ENCODE results near the gene LASP1. TPM values are rescaled to one million over a fixed set of nuclear protein-coding genes. Genes with fewer than 3 reads are reported as not detected.

Gene LASP1, protein sequence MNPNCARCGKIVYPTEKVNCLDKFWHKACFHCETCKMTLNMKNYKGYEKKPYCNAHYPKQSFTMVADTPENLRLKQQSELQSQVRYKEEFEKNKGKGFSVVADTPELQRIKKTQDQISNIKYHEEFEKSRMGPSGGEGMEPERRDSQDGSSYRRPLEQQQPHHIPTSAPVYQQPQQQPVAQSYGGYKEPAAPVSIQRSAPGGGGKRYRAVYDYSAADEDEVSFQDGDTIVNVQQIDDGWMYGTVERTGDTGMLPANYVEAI
- total RNA-seq (100 to 1,000 TPM in 2 of 7 donors, 10 to 100 TPM in 5; 40.9 to 125 (median 95.0) TPM), polyA plus RNA-seq (100 to 1,000 TPM in 1 of 2 donors, 10 to 100 TPM in 1; 57.2 to 138 TPM)
- long read RNA-seq, donor 1, full-length matches to known transcripts = 63 of 297 reads
- long read RNA-seq, donor 1, partial matches to known transcripts = 117 of 297 reads
- long read RNA-seq, donor 1, other reads (novel, unspliced or antisense) = 117 of 297 reads
- long read RNA-seq, donor 2, full-length matches to known transcripts = 18 of 79 reads
- long read RNA-seq, donor 2, partial matches to known transcripts = 61 of 79 reads
- long read RNA-seq, donor 2, other reads (novel, unspliced or antisense) = 0 of 79 reads
- long read RNA-seq, donor 3, full-length matches to known transcripts = 116 of 212 reads
- long read RNA-seq, donor 3, partial matches to known transcripts = 91 of 212 reads
- long read RNA-seq, donor 3, other reads (novel, unspliced or antisense) = 5 of 212 reads

DNA sequence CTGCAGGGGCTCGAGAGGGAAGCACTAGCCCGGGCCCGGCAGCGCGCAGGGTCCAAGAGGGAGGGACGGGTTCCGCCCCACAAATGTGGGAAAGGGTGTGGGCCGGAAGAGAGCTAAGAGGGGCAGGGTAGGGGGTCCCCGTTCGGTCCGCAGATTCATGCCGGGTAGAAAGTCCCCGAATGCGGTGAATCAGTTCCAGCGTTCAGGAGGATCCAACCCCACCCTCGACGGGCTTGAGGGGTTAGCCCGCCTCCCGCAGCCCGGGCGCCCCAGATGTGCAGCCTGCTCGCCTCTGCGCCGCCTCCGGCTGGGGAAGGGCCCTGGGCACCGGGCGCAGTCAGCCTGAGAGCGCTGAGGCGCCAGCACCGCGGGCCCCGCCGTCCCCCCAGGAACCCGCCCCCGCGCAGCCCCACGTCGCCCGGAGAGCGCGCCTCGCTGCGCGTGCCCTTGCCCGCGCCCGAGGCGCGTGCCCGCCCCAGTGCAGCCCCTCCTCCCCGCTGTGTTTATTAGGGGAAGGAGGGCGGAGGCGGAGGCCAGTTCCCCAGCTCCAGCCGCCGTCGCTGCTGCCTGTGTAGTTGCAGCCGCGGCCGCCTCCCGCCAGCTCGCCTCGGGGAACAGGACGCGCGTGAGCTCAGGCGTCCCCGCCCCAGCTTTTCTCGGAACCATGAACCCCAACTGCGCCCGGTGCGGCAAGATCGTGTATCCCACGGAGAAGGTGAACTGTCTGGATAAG is at the start of gene LASP1:
TSS of gene LASP1 (plus strand) at position 533 of the 733 bp plus-strand sequence. CDS start at position 665, 132 bp downstream.
- Histone ChIP-seq H3K4me3 (peak within 1 kb of the TSS; percentile 95), H3K27ac (peak within 1 kb of the TSS; percentile 92 to 96), H3K36me3 (no peaks in the 10 kb centered on the region), H3K9me3 (no peaks in the 10 kb centered on the region), H3K4me1 (ENCODE audit: insufficient read depth) (peaks cover 25% of the 10 kb centered on the region), H3K27me3 (no peaks in the 10 kb centered on the region)
- 0 to 1% (median 0%) methylated on average over 34 to 73 of the region's 73 CpGs for WGBS, 3 donors
- intact Hi-C loops (cut with DNase I) = loop anchor here in 1 of 4 donors (10.0 kb wide), 1 partner anchor 285 kb away; the partner anchor contains the start of gene PLXDC1
- peak; percentile 94 for TF ChIP-seq POLR2A (IDR thresholded peaks at IDR 0.05)
- TF ChIP-seq, protein P1, sequence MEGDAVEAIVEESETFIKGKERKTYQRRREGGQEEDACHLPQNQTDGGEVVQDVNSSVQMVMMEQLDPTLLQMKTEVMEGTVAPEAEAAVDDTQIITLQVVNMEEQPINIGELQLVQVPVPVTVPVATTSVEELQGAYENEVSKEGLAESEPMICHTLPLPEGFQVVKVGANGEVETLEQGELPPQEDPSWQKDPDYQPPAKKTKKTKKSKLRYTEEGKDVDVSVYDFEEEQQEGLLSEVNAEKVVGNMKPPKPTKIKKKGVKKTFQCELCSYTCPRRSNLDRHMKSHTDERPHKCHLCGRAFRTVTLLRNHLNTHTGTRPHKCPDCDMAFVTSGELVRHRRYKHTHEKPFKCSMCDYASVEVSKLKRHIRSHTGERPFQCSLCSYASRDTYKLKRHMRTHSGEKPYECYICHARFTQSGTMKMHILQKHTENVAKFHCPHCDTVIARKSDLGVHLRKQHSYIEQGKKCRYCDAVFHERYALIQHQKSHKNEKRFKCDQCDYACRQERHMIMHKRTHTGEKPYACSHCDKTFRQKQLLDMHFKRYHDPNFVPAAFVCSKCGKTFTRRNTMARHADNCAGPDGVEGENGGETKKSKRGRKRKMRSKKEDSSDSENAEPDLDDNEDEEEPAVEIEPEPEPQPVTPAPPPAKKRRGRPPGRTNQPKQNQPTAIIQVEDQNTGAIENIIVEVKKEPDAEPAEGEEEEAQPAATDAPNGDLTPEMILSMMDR (IDR thresholded peaks at IDR 0.05) = no peak
- DNase-seq = peak; percentile 87 to 92 (median 89)

DNA sequence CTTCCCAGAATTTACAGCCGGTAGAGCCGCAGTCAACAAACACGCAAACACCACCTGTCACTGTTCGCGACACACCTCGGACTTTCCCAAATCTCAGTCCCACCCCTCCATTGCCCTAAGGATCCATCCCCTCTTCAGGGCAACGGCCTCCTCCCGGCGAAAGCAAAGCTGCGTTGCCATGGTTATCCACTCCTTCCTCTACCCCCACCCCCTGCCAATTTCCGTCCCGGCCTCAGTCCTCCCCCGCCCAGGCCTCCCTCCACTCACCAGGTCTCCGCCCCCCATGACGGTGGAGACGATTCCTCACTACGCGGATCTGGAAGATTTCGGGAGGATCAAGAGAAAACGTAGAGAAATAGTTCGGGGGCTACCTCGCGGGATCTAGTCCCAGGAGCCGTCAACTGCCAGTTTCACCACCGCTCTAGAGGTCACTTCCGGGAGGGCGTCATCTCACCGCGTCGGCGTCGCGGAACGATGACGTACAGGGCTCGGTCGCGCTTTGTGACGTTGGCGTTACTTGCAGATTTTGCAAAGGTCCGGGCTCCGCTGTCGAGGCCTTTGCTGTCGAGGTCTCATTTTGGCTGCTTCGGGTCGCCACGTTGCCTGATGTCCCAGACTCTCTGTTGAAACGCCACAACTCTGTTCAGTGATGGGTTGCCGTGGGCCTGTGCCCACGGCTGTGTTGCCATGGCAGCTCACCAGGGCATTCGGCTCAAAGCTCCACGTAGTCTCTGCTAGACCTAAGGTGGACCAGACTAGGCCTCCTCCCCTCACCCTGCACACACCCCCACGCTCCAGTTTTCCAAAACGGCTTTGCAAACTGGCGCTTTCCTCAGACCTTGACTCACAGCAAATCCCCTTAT is 44.7 kb upstream of the LASP1 start, which contains the start of gene CWC25:
TSS of gene CWC25 (minus strand) at position 423 of the 863 bp plus-strand sequence. CDS start at position 285, 138 bp downstream.
- intact Hi-C loops (cut with DNase I) = no loop called here

DNA sequence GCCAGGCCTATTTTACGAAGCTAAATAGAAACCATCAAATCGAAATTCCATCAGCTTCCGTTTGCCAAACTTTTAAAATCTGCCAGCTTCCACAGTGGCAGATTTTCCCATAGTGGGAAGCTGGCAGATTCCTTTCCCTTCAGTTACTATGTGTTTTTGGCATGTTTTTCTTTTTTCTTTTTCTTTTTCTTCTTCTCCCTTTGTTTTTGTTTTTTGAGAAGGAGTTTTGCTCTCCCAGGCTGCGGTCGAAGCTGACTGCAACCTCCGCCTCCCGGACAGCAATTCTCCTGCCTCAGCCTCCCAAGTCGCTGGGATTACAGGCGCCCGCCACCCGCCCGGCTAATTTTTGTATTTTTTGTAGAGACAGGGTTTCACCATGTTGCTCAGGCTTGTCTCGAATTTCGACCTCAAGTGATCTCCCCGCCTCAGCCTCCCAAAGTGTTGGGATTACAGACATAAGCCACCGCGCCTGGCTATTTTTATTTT is 44.1 kb upstream of the LASP1 start:
- Histone ChIP-seq H3K4me1 (ENCODE audit: insufficient read depth) (peaks cover 2% of the 10 kb centered on the region), H3K9me3 (no peaks in the 10 kb centered on the region), H3K4me3 (peak overlapping the region; percentile 95), H3K27ac (peak overlapping the region; percentile 88 to 93), H3K27me3 (no peaks in the 10 kb centered on the region), H3K36me3 (no peaks in the 10 kb centered on the region)
- TF ChIP-seq POLR2A (IDR thresholded peaks at IDR 0.05) = no peak
- TF ChIP-seq, protein P1 (IDR thresholded peaks at IDR 0.05) = no peak
- no peak for TF ChIP-seq EP300 (IDR thresholded peaks at IDR 0.05)
- intact Hi-C loops (cut with DNase I) = no loop called here
- WGBS, 3 donors = 82 to 86% (median 84%) methylated on average over 17 of the region's 17 CpGs
- DNase-seq = peak in 3 of 5 donors; percentile 29 to 41 (median 34)

More for the DNA sequence above, 44.7 kb upstream of the LASP1 start, which contains the start of gene CWC25:
- Histone ChIP-seq H3K27me3 (no peaks in the 10 kb centered on the region), H3K9me3 (no peaks in the 10 kb centered on the region), H3K4me3 (peak within 1 kb of the TSS; percentile 95), H3K36me3 (no peaks in the 10 kb centered on the region), H3K4me1 (ENCODE audit: insufficient read depth) (peaks cover 2% of the 10 kb centered on the region), H3K27ac (peak within 1 kb of the TSS; percentile 88 to 93)
- peak; percentile 91 to 100 (median 96) for DNase-seq
- TF ChIP-seq, protein P1 (IDR thresholded peaks at IDR 0.05) = peak in 2 of 3 donors; percentile 12 to 20
- TF ChIP-seq EP300 (IDR thresholded peaks at IDR 0.05) = no peak
- peak; percentile 95 for TF ChIP-seq POLR2A (IDR thresholded peaks at IDR 0.05)
- 0 to 1% (median 1%) methylated on average over 55 of the region's 55 CpGs for WGBS, 3 donors

Measured in ovary (tissue), 10 donors.